GM12872 (cell line): ENCODE measurements around the gene VWA5B1.

Experiments
- TF ChIP-seq, protein P1 (sequence below): IDR thresholded peaks from 3 replicates; pipeline ENCODE4 v1.5.1; 2011; ENCODE audit warnings: low read depth, mild to moderate bottlenecking, low read length, moderate library complexity; ENCODE audit not compliant: insufficient read depth

The VWA5B1 gene

DNA sequence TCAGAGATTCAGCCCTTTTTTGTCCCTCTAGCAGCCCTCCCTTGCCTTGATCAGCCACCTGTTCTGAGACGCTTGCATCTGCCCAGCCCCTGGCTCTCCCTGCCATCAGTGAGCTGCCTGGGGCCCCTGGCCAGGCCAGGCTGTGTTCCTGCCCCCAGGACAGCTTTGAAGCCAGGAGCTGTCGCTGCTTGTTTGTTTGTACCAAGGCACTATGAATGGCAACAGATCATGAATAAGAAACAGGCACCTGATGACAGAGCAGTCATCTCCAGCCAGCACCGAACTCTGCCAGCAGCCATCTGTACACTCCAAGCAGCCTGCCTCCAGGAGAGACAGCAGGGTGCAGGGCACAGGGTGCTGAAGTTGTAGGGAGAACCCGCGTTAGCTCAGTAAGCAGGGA, 8.1 kb upstream of the VWA5B1 start:
- TF ChIP-seq, protein P1, sequence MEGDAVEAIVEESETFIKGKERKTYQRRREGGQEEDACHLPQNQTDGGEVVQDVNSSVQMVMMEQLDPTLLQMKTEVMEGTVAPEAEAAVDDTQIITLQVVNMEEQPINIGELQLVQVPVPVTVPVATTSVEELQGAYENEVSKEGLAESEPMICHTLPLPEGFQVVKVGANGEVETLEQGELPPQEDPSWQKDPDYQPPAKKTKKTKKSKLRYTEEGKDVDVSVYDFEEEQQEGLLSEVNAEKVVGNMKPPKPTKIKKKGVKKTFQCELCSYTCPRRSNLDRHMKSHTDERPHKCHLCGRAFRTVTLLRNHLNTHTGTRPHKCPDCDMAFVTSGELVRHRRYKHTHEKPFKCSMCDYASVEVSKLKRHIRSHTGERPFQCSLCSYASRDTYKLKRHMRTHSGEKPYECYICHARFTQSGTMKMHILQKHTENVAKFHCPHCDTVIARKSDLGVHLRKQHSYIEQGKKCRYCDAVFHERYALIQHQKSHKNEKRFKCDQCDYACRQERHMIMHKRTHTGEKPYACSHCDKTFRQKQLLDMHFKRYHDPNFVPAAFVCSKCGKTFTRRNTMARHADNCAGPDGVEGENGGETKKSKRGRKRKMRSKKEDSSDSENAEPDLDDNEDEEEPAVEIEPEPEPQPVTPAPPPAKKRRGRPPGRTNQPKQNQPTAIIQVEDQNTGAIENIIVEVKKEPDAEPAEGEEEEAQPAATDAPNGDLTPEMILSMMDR, result no peak

GRCh38 chr1:20284046-20284445, 6.6 kb upstream of the VWA5B1 start:
- TF ChIP-seq, protein P1, result no peak

DNA sequence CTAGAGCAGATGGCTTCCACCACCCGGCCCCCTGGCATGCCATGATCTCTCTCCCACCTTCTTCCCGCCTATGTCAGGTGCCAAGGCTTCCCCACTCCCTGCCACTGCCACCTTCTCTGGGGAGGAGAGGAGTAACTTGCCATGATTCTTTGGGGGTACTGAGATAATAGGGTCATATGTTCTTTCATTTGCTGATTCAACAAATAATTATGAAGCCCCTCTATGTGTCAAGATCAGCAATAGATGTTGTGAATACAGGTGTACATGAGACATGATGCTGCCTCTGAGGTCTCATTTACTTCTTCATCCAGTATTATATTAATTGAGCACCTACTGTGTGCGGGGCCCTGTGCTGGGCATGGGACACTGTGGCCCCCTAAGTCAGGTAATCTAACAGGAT, 6.0 kb upstream of the VWA5B1 start:
- TF ChIP-seq, protein P1, result no peak

- TF ChIP-seq, protein P1, result no peak
Measured at GRCh38 chr1:20285510-20285909, 5.2 kb upstream of the VWA5B1 start.

- TF ChIP-seq, protein P1, result no peak
Measured at GRCh38 chr1:20291645-20292084, 990 bp downstream of the VWA5B1 start.

DNA sequence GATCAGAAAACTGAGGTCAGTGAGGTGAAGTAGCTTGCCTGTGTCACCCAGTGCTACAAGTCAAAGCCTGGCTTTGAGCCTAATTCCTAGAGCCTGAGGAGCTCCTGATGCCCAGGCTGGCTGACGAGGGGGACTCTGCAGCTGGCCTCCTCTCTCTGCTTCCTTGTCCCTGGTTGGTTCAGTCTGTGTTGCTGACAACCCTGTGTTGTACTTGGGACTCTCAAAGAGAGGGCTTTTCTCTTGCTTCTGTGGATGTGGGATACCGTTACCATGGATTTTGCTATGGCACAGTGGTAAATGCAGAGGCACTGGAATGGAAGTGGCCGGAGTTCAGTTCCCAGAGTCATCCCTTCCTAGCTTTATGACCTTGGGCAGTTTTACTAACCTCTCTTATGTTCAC, 8.0 kb downstream of the VWA5B1 start:
- TF ChIP-seq, protein P1, result no peak

DNA sequence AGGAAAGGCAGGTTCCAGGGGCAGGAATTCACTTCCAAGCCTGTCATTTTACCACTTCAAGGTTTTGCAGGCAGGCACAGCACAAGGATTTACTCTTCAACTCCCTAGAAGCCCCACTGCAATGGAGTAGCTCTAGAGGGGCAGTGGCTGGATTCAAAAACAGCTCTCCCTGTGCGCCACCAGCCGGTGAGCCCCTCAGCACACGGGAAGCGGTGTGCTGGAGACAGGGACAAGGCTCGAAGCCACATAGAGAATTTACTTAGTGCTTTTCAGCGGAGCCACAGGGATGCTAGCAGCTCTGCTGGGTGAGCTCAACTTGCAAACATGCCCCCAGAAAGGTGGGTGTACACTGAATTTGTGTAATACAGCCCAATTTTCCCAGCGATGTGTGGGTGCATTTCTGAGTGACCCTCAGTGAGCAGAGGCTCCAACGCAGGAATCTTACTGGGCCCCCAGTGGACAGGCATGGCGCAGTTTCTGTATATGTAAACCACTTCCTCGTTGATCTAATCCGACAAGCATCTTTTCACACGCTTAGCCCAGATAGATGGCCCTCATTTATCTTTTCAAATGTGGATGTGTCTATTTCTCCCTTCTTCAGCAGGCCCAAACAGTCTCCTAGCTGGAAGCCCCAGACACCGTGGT, 10.9 kb downstream of the VWA5B1 start:
- TF ChIP-seq, protein P1, result no peak
